Astrocyte (in vitro differentiated cells and primary cell): ENCODE results near the gene NOD1. TPM values are rescaled to one million over a fixed set of nuclear protein-coding genes. Genes with fewer than 3 reads are reported as not detected.

Experiments used
- DNase-seq: peaks from one replicate; pipeline ENCODE4 v3.0.0-alpha.2; 2010; ENCODE audit warnings: low read depth
- FAIRE-seq: peaks from 2 replicates; lab custom pipeline; 2011; peaks lifted over from hg19 to GRCh38; lab: Jason Lieb, UNC
- H2AFZ ChIP-seq: 2 replicates; pipeline ENCODE4 v1.6.0; 2012; ENCODE audit warnings: low read depth, low read length, inconsistent platforms
- H3K27ac ChIP-seq: 2 replicates; pipeline ENCODE4 v1.5.1; 2011; ENCODE audit warnings: low read depth, low read length, inconsistent platforms
- H3K27me3 ChIP-seq: 2 replicates; pipeline ENCODE4 v1.6.0; 2011; ENCODE audit warnings: low read length, inconsistent platforms; ENCODE audit not compliant: insufficient read depth
- H3K36me3 ChIP-seq: 2 replicates; pipeline ENCODE4 v1.5.1; 2011; ENCODE audit warnings: low read length, inconsistent platforms; ENCODE audit not compliant: insufficient read depth
- H3K4me1 ChIP-seq: 2 replicates; pipeline ENCODE4 v1.5.1; 2011; ENCODE audit warnings: low read length, inconsistent platforms; ENCODE audit not compliant: insufficient read depth
- H3K4me2 ChIP-seq: 2 replicates; pipeline ENCODE4 v1.6.0; 2012; ENCODE audit warnings: low read length, inconsistent platforms
- H3K4me3 ChIP-seq: 2 replicates; pipeline ENCODE4 v1.5.1; 2011; ENCODE audit warnings: low read depth, mild to moderate bottlenecking, low read length, inconsistent platforms; ENCODE audit not compliant: insufficient read depth
- H3K79me2 ChIP-seq: 2 replicates; pipeline ENCODE4 v1.6.0; 2012; ENCODE audit warnings: mild to moderate bottlenecking, low read length, inconsistent platforms; ENCODE audit not compliant: insufficient read depth
- H3K9ac ChIP-seq: 2 replicates; pipeline ENCODE4 v1.6.0; 2012; ENCODE audit warnings: mild to moderate bottlenecking, low read length, inconsistent platforms
- H3K9me3 ChIP-seq: 2 replicates; pipeline ENCODE4 v1.5.1; 2012; ENCODE audit warnings: low read depth, mild to moderate bottlenecking, low read length, inconsistent platforms; ENCODE audit not compliant: insufficient read depth
- H4K20me1 ChIP-seq: 2 replicates; pipeline ENCODE4 v1.6.0; 2012; ENCODE audit warnings: low read length, inconsistent platforms; ENCODE audit not compliant: insufficient read depth
- H3K27ac Mint-ChIP-seq: one replicate; pipeline ENCODE4 v1.8.0; 2021; ENCODE audit warnings: mild to moderate bottlenecking, mixed read lengths; ENCODE audit not compliant: unreplicated experiment
- H3K27me3 Mint-ChIP-seq: one replicate; pipeline ENCODE4 v1.8.0; 2021; ENCODE audit warnings: low read depth, mixed read lengths; ENCODE audit not compliant: unreplicated experiment
- H3K36me3 Mint-ChIP-seq: one replicate; pipeline ENCODE4 v1.8.0; 2021; ENCODE audit warnings: low read depth, mixed read lengths; ENCODE audit not compliant: unreplicated experiment
- H3K4me1 Mint-ChIP-seq: one replicate; pipeline ENCODE4 v1.8.0; 2021; ENCODE audit warnings: low read depth, mixed read lengths; ENCODE audit not compliant: unreplicated experiment
- H3K4me3 Mint-ChIP-seq: one replicate; pipeline ENCODE4 v1.8.0; 2021; ENCODE audit warnings: mild to moderate bottlenecking, moderate library complexity, mixed read lengths; ENCODE audit not compliant: unreplicated experiment
- H3K9me3 Mint-ChIP-seq: one replicate; pipeline ENCODE4 v1.8.0; 2021; ENCODE audit warnings: mild to moderate bottlenecking, mixed read lengths; ENCODE audit not compliant: unreplicated experiment
- CTCF ChIP-seq: IDR thresholded peaks from 2 replicates; pipeline ENCODE4 v1.5.1; 2011; ENCODE audit warnings: low read depth, mild to moderate bottlenecking, inconsistent platforms, low read length, moderate library complexity; ENCODE audit not compliant: insufficient read depth
- EZH2 ChIP-seq: IDR thresholded peaks from 2 replicates; pipeline ENCODE4 v1.6.1; 2012; ENCODE audit warnings: mild to moderate bottlenecking, low read length, inconsistent platforms; ENCODE audit not compliant: insufficient read depth
- total RNA-seq: library from RNA; stranded (reverse); gene quantifications from 2 replicates; pipeline ENCODE4 v1.2.1, GENCODE V29; 2021

NOD1 gene
- total RNA-seq, 1 donor from 2014 or later, result 9.7 TPM

- peaks cover 5% of the 10 kb centered on the region for H3K36me3 Mint-ChIP-seq
- H3K4me3 Mint-ChIP-seq, result no peak overlapping the region
These were observed 64.7 kb downstream of the NOD1 start for GRCh38 chr7:30413864-30414263.

GRCh38 chr7:30412782-30413504 lies 65.6 kb downstream of the NOD1 start:
- Mint-ChIP-seq H3K9me3 (peaks cover 2% of the 10 kb centered on the region), H3K4me1 (no peaks in the 10 kb centered on the region), H3K27me3 (peaks cover 2% of the 10 kb centered on the region), H3K4me3 (no peak overlapping the region), H3K36me3 (peaks cover 9% of the 10 kb centered on the region), H3K27ac (no peak overlapping the region)
- Histone ChIP-seq H3K79me2 (no peaks in the 10 kb centered on the region), H3K36me3 (no peaks in the 10 kb centered on the region), H3K4me2 (no peak overlapping the region), H3K4me1 (no peaks in the 10 kb centered on the region), H2AFZ (no peak overlapping the region), H3K27ac (no peak overlapping the region), H4K20me1 (no peaks in the 10 kb centered on the region), H3K9ac (no peak overlapping the region), H3K9me3 (peaks cover 3% of the 10 kb centered on the region), H3K4me3 (no peak overlapping the region), H3K27me3 (no peaks in the 10 kb centered on the region)
- TF ChIP-seq CTCF (peak; percentile 52), EZH2 (no peak)
- DNase-seq (peak; percentile 71), FAIRE-seq (peak; percentile 17)

More at GRCh38 chr7:30413864-30414263, 64.7 kb downstream of the NOD1 start:
- no peak overlapping the region for H3K27ac Mint-ChIP-seq
- TF ChIP-seq CTCF, result no peak
- no peak for TF ChIP-seq EZH2
- H4K20me1 ChIP-seq, result no peaks in the 10 kb centered on the region
- DNase-seq, result no peak
- no peak overlapping the region for H3K4me3 ChIP-seq
- H3K27ac ChIP-seq, result no peak overlapping the region
- H3K4me1 Mint-ChIP-seq, result no peaks in the 10 kb centered on the region
- H3K9ac ChIP-seq, result no peak overlapping the region
- H3K4me1 ChIP-seq, result no peaks in the 10 kb centered on the region
- H2AFZ ChIP-seq, result no peak overlapping the region
- no peak for FAIRE-seq
- no peaks in the 10 kb centered on the region for H3K36me3 ChIP-seq
- H3K4me2 ChIP-seq, result no peak overlapping the region
- H3K27me3 Mint-ChIP-seq, result peaks cover 2% of the 10 kb centered on the region
- H3K79me2 ChIP-seq, result no peaks in the 10 kb centered on the region
- peaks cover 3% of the 10 kb centered on the region for H3K9me3 ChIP-seq
- peaks cover 2% of the 10 kb centered on the region for H3K9me3 Mint-ChIP-seq
- H3K27me3 ChIP-seq, result no peaks in the 10 kb centered on the region

GRCh38 chr7:30411897-30412296 lies 66.7 kb downstream of the NOD1 start:
- Histone ChIP-seq H3K4me3 (no peak overlapping the region), H3K27ac (no peak overlapping the region), H4K20me1 (no peaks in the 10 kb centered on the region), H3K79me2 (no peaks in the 10 kb centered on the region), H2AFZ (no peak overlapping the region), H3K4me2 (no peak overlapping the region), H3K4me1 (no peaks in the 10 kb centered on the region), H3K9ac (no peak overlapping the region), H3K9me3 (peaks cover 3% of the 10 kb centered on the region), H3K27me3 (no peaks in the 10 kb centered on the region), H3K36me3 (no peaks in the 10 kb centered on the region)
- no peak for DNase-seq
- Mint-ChIP-seq H3K36me3 (peaks cover 9% of the 10 kb centered on the region), H3K27ac (no peak overlapping the region), H3K9me3 (no peaks in the 10 kb centered on the region), H3K4me3 (no peak overlapping the region), H3K27me3 (peaks cover 2% of the 10 kb centered on the region), H3K4me1 (peaks cover 2% of the 10 kb centered on the region)
- no peak for FAIRE-seq
- TF ChIP-seq EZH2, result no peak
- no peak for TF ChIP-seq CTCF
